ENCODE results near the gene NSUN4.
A peak's percentile ranks its signal among the peaks of the same experiment; 100 is the strongest.

- TF ChIP-seq CTCF (IDR thresholded peaks at IDR 0.05) (peak; percentile 67 to 77 (median 73)), POLR2A (IDR thresholded peaks at IDR 0.05) (peak; percentile 42 to 71)
These were observed at the start of gene NSUN4 for GRCh38 chr1:46340404-46341221.
